ENCODE results near the gene SGCD.

SGCD gene

GRCh38 chr5:156715287-156715686, 388.3 kb downstream of the SGCD start:
- no peaks in the 10 kb centered on the region for H3K4me1 ChIP-seq
- intact Hi-C loops (cut with DNase I; ENCODE audit: low total_unique reads): no loop called here
- no peak for DNase-seq

GRCh38 chr5:156716591-156717380, 389.8 kb downstream of the SGCD start:
- no peak for DNase-seq
- intact Hi-C loops (cut with DNase I; ENCODE audit: low total_unique reads): no loop called here

More at GRCh38 chr5:156715287-156715686, 388.3 kb downstream of the SGCD start:
- Histone ChIP-seq H3K27me3 (no peaks in the 10 kb centered on the region), H3K4me3 (no peak overlapping the region), H3K27ac (no peak overlapping the region), H3K9me3 (no peaks in the 10 kb centered on the region), H3K36me3 (no peaks in the 10 kb centered on the region)
- TF ChIP-seq CTCF (IDR thresholded peaks at IDR 0.05): no peak

GRCh38 chr5:156718985-156719384, 392.0 kb downstream of the SGCD start:
- Histone ChIP-seq H3K9me3 (no peaks in the 10 kb centered on the region), H3K27ac (no peak overlapping the region), H3K36me3 (no peaks in the 10 kb centered on the region), H3K4me3 (no peak overlapping the region), H3K4me1 (no peaks in the 10 kb centered on the region), H3K27me3 (no peaks in the 10 kb centered on the region)
- intact Hi-C loops (cut with DNase I; ENCODE audit: low total_unique reads): no loop called here
- no peak for TF ChIP-seq CTCF (IDR thresholded peaks at IDR 0.05)
- DNase-seq: no peak

More at GRCh38 chr5:156716591-156717380, 389.8 kb downstream of the SGCD start:
- no peak overlapping the region for H3K27ac ChIP-seq
- H3K9me3 ChIP-seq: no peaks in the 10 kb centered on the region
- no peaks in the 10 kb centered on the region for H3K27me3 ChIP-seq
- H3K4me3 ChIP-seq: no peak overlapping the region
- H3K4me1 ChIP-seq: no peaks in the 10 kb centered on the region
- no peak for TF ChIP-seq CTCF (IDR thresholded peaks at IDR 0.05)
- H3K36me3 ChIP-seq: no peaks in the 10 kb centered on the region

GRCh38 chr5:156722358-156722757, 395.4 kb downstream of the SGCD start:
- H3K27me3 ChIP-seq: no peaks in the 10 kb centered on the region
- no peaks in the 10 kb centered on the region for H3K4me1 ChIP-seq
- no peak for TF ChIP-seq CTCF (IDR thresholded peaks at IDR 0.05)
- H3K9me3 ChIP-seq: no peaks in the 10 kb centered on the region
- H3K27ac ChIP-seq: no peak overlapping the region
- intact Hi-C loops (cut with DNase I; ENCODE audit: low total_unique reads): no loop called here
- H3K36me3 ChIP-seq: no peaks in the 10 kb centered on the region
- no peak for DNase-seq
- no peak overlapping the region for H3K4me3 ChIP-seq

GRCh38 chr5:156735477-156735876, 408.5 kb downstream of the SGCD start:
- no peak overlapping the region for H3K27ac ChIP-seq
- H3K9me3 ChIP-seq: no peaks in the 10 kb centered on the region
- no peak overlapping the region for H3K4me3 ChIP-seq
- no peak for TF ChIP-seq CTCF (IDR thresholded peaks at IDR 0.05)
- DNase-seq: no peak
- H3K36me3 ChIP-seq: no peaks in the 10 kb centered on the region
- H3K4me1 ChIP-seq: no peaks in the 10 kb centered on the region
- no peaks in the 10 kb centered on the region for H3K27me3 ChIP-seq
- intact Hi-C loops (cut with DNase I; ENCODE audit: low total_unique reads): no loop called here

Data from tibial artery (tissue), 4 donors.